K562 (cell line): ENCODE measurements around the gene PSMC1. TPM values are rescaled to one million over a fixed set of nuclear protein-coding genes. Genes with fewer than 3 reads are reported as not detected.

Source experiments
- ATAC-seq: fragments of 200-7000 bp; cut with Tn5 transposase; 3 replicates; pipeline ENCODE4 v1.9.1; 2020; ENCODE audit warnings: moderate library complexity
- BruUV-seq: library from RNA; stranded (reverse); fragments of 400-500 nt; replicated peaks from 2 replicates; lab custom pipeline; 2021; lab: Mats Ljungman, UMichigan
- CTCF ChIA-PET: fragments of 300-600 bp; formaldehyde crosslinking; extraction: SDS; loops from one replicate; lab custom pipeline; 2021; ENCODE audit warnings: low intra/inter-chr PET ratio; lab: Yijun Ruan, JAX
- POLR2A ChIA-PET: fragments of 300-600, 350-650 bp; sonication (Branson Sonifier 250); formaldehyde crosslinking; extraction: SDS; loops from one replicate; lab custom pipeline; 2021; ENCODE audit warnings: antibody characterized with exemption, inconsistent platforms; lab: Yijun Ruan, JAX
- DNase-seq, 4 experiments: peaks; one replicate each; pipeline versions ENCODE4 v3.0.0 to v3.0.0-alpha.2; 2011 to 2018; ENCODE audit warnings: low spot score in 3 of 4, mixed read lengths in 3 of 4; ENCODE audit errors: extremely low read depth in 1 of 4
- FAIRE-seq: peaks from 2 replicates; lab custom pipeline; 2011; peaks lifted over from hg19 to GRCh38; lab: Jason Lieb, UNC
- H2AFZ ChIP-seq: 2 replicates; pipeline ENCODE4 v1.6.0; 2011; ENCODE audit warnings: low read depth, low read length, control low read depth, inconsistent platforms
- H3K27ac ChIP-seq: fragments of 200-600 bp; 3 replicates; pipeline ENCODE4 v1.8.0; 2011; ENCODE audit warnings: low read depth, mild to moderate bottlenecking, control low read depth, inconsistent platforms, low read length, moderate library complexity, mixed read lengths; ENCODE audit errors: extremely low read depth
- H3K27me3 ChIP-seq, 2 experiments: fragments of 300-600 bp in 1 of 2; 2 replicates in 1 of 2; 3 replicates in 1 of 2; pipeline versions ENCODE4 v1.6.0 to v1.8.0; 2011; ENCODE audit warnings: inconsistent platforms in 2 of 2, low read length in 2 of 2, mild to moderate bottlenecking in 1 of 2, mixed read lengths in 1 of 2, moderate library complexity in 1 of 2; ENCODE audit not compliant: control insufficient read depth in 2 of 2, insufficient read depth in 2 of 2
- H3K36me3 ChIP-seq: fragments of 300-600 bp; 3 replicates; pipeline ENCODE4 v1.8.0; 2011; ENCODE audit warnings: mild to moderate bottlenecking, low read length, inconsistent platforms; ENCODE audit not compliant: control insufficient read depth, insufficient read depth
- H3K4me1 ChIP-seq, 2 experiments: fragments of 200-600 bp in 1 of 2; replicated peaks in 1 of 2; 2 replicates in 1 of 2; 3 replicates in 1 of 2; pipeline versions ENCODE4 v1.5.1 to v1.8.0; 2011; ENCODE audit warnings: inconsistent platforms in 2 of 2, low read length in 2 of 2, mild to moderate bottlenecking in 1 of 2, mixed read lengths in 1 of 2, moderate library complexity in 1 of 2; ENCODE audit not compliant: control insufficient read depth in 2 of 2, insufficient read depth in 2 of 2
- H3K4me2 ChIP-seq: 2 replicates; pipeline ENCODE4 v1.6.1; 2011; ENCODE audit warnings: low read length, control low read depth, inconsistent platforms, mixed read lengths; ENCODE audit not compliant: insufficient read depth
- H3K4me3 ChIP-seq: fragments of 200-600 bp; sonication (generic), shearing (Covaris generic); 2 replicates; pipeline ENCODE4 v1.5.1; 2016; ENCODE audit warnings: control low read depth, inconsistent platforms
- H3K79me2 ChIP-seq: fragments of 200-600 bp; 3 replicates; pipeline ENCODE4 v1.8.0; 2011; ENCODE audit warnings: low read length, inconsistent platforms; ENCODE audit not compliant: control insufficient read depth, insufficient read depth
- H3K9ac ChIP-seq, 2 experiments: 2 replicates each; pipeline versions ENCODE4 v1.6.0 to v1.6.1; 2011; ENCODE audit warnings: low read depth in 2 of 2, low read length in 2 of 2, control low read depth in 1 of 2, inconsistent platforms in 1 of 2, mild to moderate bottlenecking in 1 of 2, mixed read lengths in 1 of 2; ENCODE audit not compliant: insufficient read depth in 1 of 2
- H3K9me1 ChIP-seq: one replicate; pipeline ENCODE4 v1.6.0; 2011; ENCODE audit warnings: inconsistent platforms, mild to moderate bottlenecking, low read length, moderate library complexity; ENCODE audit not compliant: control insufficient read depth, insufficient read depth
- H3K9me3 ChIP-seq: replicated peaks from 2 replicates; pipeline ENCODE4 v1.5.1; 2011; ENCODE audit warnings: low read depth, low read length, inconsistent platforms; ENCODE audit not compliant: control insufficient read depth, insufficient read depth
- H4K20me1 ChIP-seq: replicated peaks from 2 replicates; pipeline ENCODE4 v1.6.1; 2011; ENCODE audit warnings: low read length, inconsistent platforms, mixed read lengths; ENCODE audit not compliant: control insufficient read depth, insufficient read depth
- SREBF1 ChIP-seq: fragments of 150-350 bp; IDR thresholded peaks from 2 replicates; pipeline ENCODE4 v1.6.1; 2014; ENCODE audit warnings: antibody characterized with exemption, low read depth, low read length, borderline replicate concordance
- ZBTB33 ChIP-seq: sonication (generic); formaldehyde crosslinking; IDR thresholded peaks from 2 replicates; pipeline ENCODE4 v1.8.1; 2023; ENCODE audit warnings: mild to moderate bottlenecking, missing genetic modification reagents
- ZBTB34 ChIP-seq: fragments of 250-450 bp; sonication (Bioruptor Pico); IDR thresholded peaks from 2 replicates; pipeline ENCODE4 v1.8.0; 2021; ENCODE audit warnings: mild to moderate bottlenecking, moderate library complexity
- ZBTB5 ChIP-seq: fragments of 450-650 bp; IDR thresholded peaks from 2 replicates; pipeline ENCODE4 v1.6.1; 2017; ENCODE audit warnings: antibody characterized with exemption
- ZNF3 ChIP-seq: fragments of 250-450 bp; sonication (Bioruptor Pico); IDR thresholded peaks from 2 replicates; pipeline ENCODE4 v1.5.0; 2021; ENCODE audit warnings: mild to moderate bottlenecking, moderate library complexity
- WGBS: fragments of 100-300 bp; shearing (Covaris generic); methylation state at CpG from one replicate; pipeline ENCODE4 v1.1.6; 2016; ENCODE audit warnings: low coverage, mixed read lengths; ENCODE audit not compliant: insufficient coverage; ENCODE audit errors: missing lambda C conversion rate; 5-methylcytosine and 5-hydroxymethylcytosine counted together
- in situ Hi-C: fragments of 300-500 bp; cut with MboI; formaldehyde crosslinking; loops from 4 replicates; pipeline ENCODE4 v1.15.0; 2018; ENCODE audit warnings: inconsistent platforms, mixed read lengths
- intact Hi-C: fragments of 100-400 bp; cut with micrococcal nuclease; formaldehyde crosslinking; loops from 2 replicates; pipeline ENCODE4 v1.14.2; 2022
- polyA plus RNA-seq, 8 experiments: library from polyadenylated mRNA; depleted of rRNA in 4 of 8; stranded (reverse) in 5 of 8; unstranded in 3 of 8; fragments of >200 nt; fragmentation: Nextera tagmentation in 2 of 8; fragmentation: Illumina TruSeq in 1 of 8; extraction: Ambion mirVana in 2 of 8; extraction: Trizol in 1 of 8; gene quantifications; 2 replicates each; pipeline versions ENCODE4 v1.2.1 to v1.2.3, GENCODE V29; 2011 to 2014; ENCODE audit warnings: inconsistent platforms in 1 of 8, missing spikeins in 1 of 8
- total RNA-seq, 7 experiments: library from RNA; depleted of rRNA in 6 of 7; stranded (reverse); fragments of >200 nt in 6 of 7; fragmentation: Illumina TruSeq in 2 of 7; extraction: Trizol in 2 of 7; gene quantifications; 2 replicates each; pipeline versions ENCODE4 v1.2.1 to v1.2.3, GENCODE V29; 2011 to 2021; ENCODE audit warnings: low replicate concordance in 1 of 7

Gene PSMC1
- total and polyA plus RNA-seq, 9 of the 15 experiments (the other 6 are each of a cell fraction or from before 2014, with no cell fraction given) = 87.8 to 276 (median 165) TPM

GRCh38 chr14:90296641-90297040 lies 40.3 kb downstream of the PSMC1 start:
- Histone ChIP-seq H3K4me1 (no peaks in the 10 kb centered on the region), H3K36me3 (peaks cover 49% of the 10 kb centered on the region; the same call in 2 of the 3 replicates), H3K4me3 (no peak overlapping the region), H2AFZ (no peak overlapping the region), H3K9me3 (no peaks in the 10 kb centered on the region), H3K27ac (no peak overlapping the region), H4K20me1 (no peaks in the 10 kb centered on the region), H3K9me1 (no peaks in the 10 kb centered on the region), H3K27me3 (no peaks in the 10 kb centered on the region), H3K79me2 (no peaks in the 10 kb centered on the region), H3K9ac (no peak overlapping the region), H3K4me2 (no peak overlapping the region)
- ChIA-PET CTCF (no interaction called here), POLR2A (no interaction called here)
- intact Hi-C loops = no loop called here
- DNase-seq = no peak
- no TSS peak for BruUV-seq
- in situ Hi-C loops = no loop called here
- WGBS = 96% methylated on average over 7 of the region's 7 CpGs
- FAIRE-seq = no peak
- ATAC-seq = no peak
- no peak for TF ChIP-seq ZNF3 (CRISPR knock-in tag)
- TF ChIP-seq ZBTB34 (CRISPR knock-in tag) = no peak
- TF ChIP-seq SREBF1 = no peak
- no peak for TF ChIP-seq ZBTB5
- TF ChIP-seq ZBTB33 (CRISPR knock-in tag) = no peak
